ENCODE results near the gene ERBB3. TPM values are rescaled to one million over a fixed set of nuclear protein-coding genes. Genes with fewer than 3 reads are reported as not detected.
"Not testable (repeated sequence)": the region's sequence is repeated elsewhere in the genome, so short reads cannot be mapped to it uniquely, and the experiment has no call there.

Gene ERBB3
- total RNA-seq, 2 donors from 2014 or later = not detected

DNA sequence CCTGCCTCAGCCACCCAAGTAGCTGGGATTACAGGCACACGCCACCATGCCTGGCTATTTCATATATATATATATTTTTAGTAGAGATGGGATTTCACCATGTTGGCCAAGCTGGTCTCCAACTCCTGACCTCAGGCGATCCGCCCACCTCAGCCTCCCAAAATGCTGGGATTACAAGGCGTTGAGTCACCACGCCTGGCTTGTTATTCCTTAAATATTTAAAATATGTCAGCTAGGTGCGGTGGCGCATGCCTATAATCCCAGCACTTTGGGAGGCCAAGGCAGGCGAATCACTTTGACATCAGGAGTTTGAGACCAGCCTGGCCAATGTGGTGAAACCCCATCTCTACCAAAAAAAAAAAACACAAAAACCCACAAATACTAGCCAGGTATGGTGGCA is 20.0 kb upstream of the ERBB3 start:
- H3K27me3 Mint-ChIP-seq; H3K9me3 Mint-ChIP-seq; H3K4me3 Mint-ChIP-seq; H3K36me3 Mint-ChIP-seq; H3K4me1 Mint-ChIP-seq (ENCODE audit: low read depth in 2 of 2); ATAC-seq; DNase-seq (ENCODE audit: low spot score); H3K27ac Mint-ChIP-seq: not testable (repeated sequence)

DNA sequence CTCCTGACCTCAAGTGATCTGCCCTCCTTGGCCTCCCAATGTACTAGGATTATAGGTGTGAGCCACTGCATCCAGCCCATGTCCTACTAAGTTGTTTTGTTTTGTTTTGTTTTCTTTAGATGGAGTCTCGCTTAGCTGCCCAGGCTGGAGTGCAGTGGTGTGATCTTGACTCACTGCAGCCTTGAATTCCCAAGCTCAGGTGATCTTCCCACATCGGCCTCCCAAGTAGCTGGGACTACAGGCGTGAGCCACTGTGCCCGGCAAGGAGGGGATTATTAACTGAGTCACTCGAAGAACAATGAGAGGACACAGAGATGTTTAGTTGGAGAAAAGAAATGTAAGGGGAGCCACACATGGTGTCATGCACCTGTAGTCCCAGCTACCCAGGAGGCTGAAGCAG is 18.0 kb upstream of the ERBB3 start:
- peaks cover 0 to 8% of the 10 kb centered on the region in 2 donors for H3K27me3 Mint-ChIP-seq

DNA sequence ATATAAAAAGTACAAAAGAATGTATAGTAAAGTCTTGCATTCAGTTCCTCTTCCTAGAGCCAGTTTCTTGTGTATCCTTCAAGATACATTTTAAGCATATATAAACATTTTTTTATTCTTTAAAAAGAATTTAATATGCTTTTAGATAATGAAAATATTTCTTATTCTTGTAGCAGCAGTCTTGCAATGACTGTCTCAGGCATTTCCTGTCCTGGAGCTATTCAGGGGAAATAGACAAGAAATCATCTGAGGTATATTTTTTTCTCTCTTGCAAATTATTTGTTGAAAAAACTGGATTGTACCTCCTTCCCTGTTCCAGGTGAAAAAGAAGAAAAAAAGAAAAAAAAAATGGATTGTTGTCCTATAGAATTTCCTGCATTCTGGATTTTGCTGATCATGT is 17.0 kb upstream of the ERBB3 start:
- peaks cover 0 to 8% of the 10 kb centered on the region in 2 donors for H3K27me3 Mint-ChIP-seq

More for the DNA sequence above, 18.0 kb upstream of the ERBB3 start:
- no peak for DNase-seq (ENCODE audit: low spot score)
- no peak overlapping the region for H3K4me3 Mint-ChIP-seq
- H3K4me1 Mint-ChIP-seq (ENCODE audit: low read depth in 2 of 2) = no peaks in the 10 kb centered on the region
- H3K27ac Mint-ChIP-seq = no peak overlapping the region
- no peaks in the 10 kb centered on the region for H3K36me3 Mint-ChIP-seq
- no peak for ATAC-seq
- H3K9me3 Mint-ChIP-seq = no peaks in the 10 kb centered on the region

DNA sequence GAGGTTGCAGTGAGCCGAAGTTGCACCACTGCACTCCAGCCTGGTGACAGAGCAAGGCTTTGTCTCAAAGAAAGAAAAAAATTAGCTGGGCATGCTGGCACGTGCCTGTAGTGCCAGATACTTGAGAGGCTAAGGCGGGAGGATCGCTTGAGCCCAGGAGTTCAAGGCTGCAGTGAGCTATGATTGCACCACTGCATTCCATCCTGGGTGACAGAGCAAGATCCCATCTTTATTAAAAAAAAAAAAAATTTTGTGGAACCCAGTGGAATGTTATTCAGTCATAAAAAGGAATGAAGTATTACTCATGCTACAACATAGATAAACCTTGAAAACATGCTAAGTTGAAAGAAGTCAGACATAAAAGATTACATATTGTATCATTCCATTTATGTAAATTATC is 8.3 kb upstream of the ERBB3 start:
- H3K36me3 Mint-ChIP-seq = no peaks in the 10 kb centered on the region
- no peak overlapping the region for H3K27ac Mint-ChIP-seq

More for the DNA sequence above, 17.0 kb upstream of the ERBB3 start:
- Mint-ChIP-seq H3K9me3 (no peaks in the 10 kb centered on the region), H3K4me1 (ENCODE audit: low read depth in 2 of 2) (no peaks in the 10 kb centered on the region), H3K27ac (no peak overlapping the region), H3K4me3 (no peak overlapping the region), H3K36me3 (no peaks in the 10 kb centered on the region)
- no peak for ATAC-seq
- DNase-seq (ENCODE audit: low spot score) = no peak

DNA sequence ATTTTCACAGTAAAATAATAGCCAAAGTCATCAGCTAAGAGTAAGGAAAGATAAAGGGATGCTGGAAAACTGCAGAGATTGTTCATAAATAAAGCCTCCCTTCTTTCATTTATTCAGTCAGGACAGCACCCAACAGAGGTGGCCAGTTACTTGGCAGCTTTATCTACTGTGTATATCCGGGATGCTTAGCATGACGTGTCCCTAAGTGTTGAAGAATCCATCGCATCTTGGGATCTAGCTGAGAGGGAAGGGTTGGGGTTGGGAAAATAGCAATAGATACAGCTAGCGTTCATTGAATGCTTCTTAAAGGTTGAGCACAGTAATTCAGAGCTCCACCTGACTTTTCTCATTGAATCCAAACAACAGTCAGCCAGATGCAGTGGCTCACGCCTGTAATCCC is 5.6 kb upstream of the ERBB3 start:
- H3K36me3 Mint-ChIP-seq = no peaks in the 10 kb centered on the region
- H3K9me3 Mint-ChIP-seq = no peaks in the 10 kb centered on the region
- ATAC-seq (no peak), DNase-seq (ENCODE audit: low spot score) (no peak)
- peaks cover 0 to 3% of the 10 kb centered on the region in 2 donors for H3K4me1 Mint-ChIP-seq (ENCODE audit: low read depth in 2 of 2)
- no peaks in the 10 kb centered on the region for H3K27me3 Mint-ChIP-seq
- no peak overlapping the region for H3K27ac Mint-ChIP-seq
- H3K4me3 Mint-ChIP-seq = no peak overlapping the region

More for the DNA sequence above, 8.3 kb upstream of the ERBB3 start:
- no peaks in the 10 kb centered on the region for H3K4me1 Mint-ChIP-seq (ENCODE audit: low read depth in 2 of 2)
- H3K4me3 Mint-ChIP-seq = no peak overlapping the region
- H3K27me3 Mint-ChIP-seq = no peaks in the 10 kb centered on the region
- ATAC-seq (no peak), DNase-seq (ENCODE audit: low spot score) (no peak)
- H3K9me3 Mint-ChIP-seq = no peaks in the 10 kb centered on the region

DNA sequence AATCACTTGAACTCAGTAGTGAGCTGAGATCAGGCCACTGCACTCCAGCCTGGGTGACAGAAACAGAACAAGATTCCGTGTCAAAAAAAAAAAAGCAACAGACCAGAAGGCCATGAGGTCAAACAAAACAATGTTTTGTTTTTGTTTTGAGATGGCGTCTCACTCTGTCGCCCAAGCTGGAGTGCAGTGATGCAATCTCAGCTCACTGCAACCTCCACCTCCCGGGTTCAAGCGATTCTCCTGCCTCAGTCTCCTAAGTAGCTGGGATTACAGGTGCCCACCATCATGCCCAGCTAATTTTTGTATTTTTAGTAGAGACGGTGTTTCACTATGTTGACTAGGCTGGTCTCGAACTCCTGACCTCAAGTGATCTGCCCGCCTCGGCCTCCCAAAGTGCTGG is 2.0 kb upstream of the ERBB3 start:
- not testable (repeated sequence) for DNase-seq (ENCODE audit: low spot score); H3K27ac Mint-ChIP-seq; H3K36me3 Mint-ChIP-seq; H3K9me3 Mint-ChIP-seq; ATAC-seq; H3K27me3 Mint-ChIP-seq; H3K4me1 Mint-ChIP-seq (ENCODE audit: low read depth in 2 of 2); H3K4me3 Mint-ChIP-seq

DNA sequence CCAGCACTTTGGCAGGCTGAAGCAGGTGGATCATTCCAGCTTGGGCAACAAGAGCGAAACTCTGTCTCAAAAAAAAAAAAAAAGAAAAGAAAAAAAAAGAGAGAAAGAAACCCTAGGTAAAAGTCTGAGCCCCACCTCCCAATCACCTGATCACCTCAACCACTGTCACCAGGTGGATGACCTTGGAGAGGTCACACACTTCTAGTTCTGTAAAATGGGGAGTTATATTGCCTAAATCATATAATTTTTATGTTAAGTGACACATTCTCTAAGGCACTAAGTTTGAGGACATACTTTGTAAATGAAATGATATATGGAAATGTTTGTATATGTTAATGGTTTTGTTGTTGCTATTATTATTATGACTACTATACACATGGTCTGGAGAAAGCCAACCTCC is 1.5 kb upstream of the ERBB3 start:
- H3K27me3 Mint-ChIP-seq = peaks cover 6 to 7% of the 10 kb centered on the region in 2 donors
- H3K36me3 Mint-ChIP-seq = no peaks in the 10 kb centered on the region
- H3K9me3 Mint-ChIP-seq = no peaks in the 10 kb centered on the region
- DNase-seq (ENCODE audit: low spot score) (no peak), ATAC-seq (no peak)
- peaks cover 0 to 6% of the 10 kb centered on the region in 2 donors for H3K4me1 Mint-ChIP-seq (ENCODE audit: low read depth in 2 of 2)
- no peak overlapping the region for H3K27ac Mint-ChIP-seq
- H3K4me3 Mint-ChIP-seq = peak overlapping the region; percentile 77

DNA sequence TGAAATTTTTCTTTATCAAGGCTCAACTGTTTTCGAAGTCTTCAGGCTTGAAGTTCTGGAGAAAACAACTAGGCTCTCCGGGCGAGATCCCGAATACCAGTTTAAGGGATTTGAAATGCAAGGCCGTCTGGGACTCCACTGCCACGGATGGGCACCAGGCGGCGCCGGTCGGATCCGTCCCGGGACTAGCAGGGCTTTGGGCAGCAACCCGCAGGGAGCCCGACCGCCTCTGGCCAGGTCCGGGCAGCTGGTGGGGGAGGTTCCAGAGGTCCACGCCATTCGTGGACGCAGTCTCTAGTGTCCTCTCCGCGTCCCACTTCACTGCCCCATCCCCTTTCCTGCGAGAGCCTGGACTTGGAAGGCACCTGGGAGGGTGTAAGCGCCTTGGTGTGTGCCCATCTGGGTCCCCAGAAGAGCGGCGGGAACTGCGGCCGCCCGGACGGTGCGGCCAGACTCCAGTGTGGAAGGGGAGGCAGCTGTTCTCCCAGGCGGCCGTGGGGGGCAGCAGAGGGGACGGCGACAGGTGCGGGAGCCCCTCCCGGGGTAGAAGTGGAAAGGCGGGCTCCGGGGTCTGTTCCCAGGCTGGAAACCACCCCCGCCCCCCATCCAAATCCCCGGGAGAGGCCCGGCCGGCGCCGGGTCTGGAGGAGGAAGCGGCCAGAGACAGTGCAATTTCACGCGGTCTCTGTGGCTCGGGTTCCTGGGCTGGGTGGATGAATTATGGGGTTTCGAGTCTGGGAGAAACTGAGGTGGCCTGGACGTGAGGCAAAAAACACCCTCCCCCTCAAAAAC is 838 bp upstream of the ERBB3 start:
- H3K9me3 Mint-ChIP-seq = no peaks in the 10 kb centered on the region
- DNase-seq (ENCODE audit: low spot score) (peak; percentile 71), ATAC-seq (peak; percentile 75 to 78)
- peak overlapping the region; percentile 77 for H3K4me3 Mint-ChIP-seq
- no peaks in the 10 kb centered on the region for H3K36me3 Mint-ChIP-seq
- H3K4me1 Mint-ChIP-seq (ENCODE audit: low read depth in 2 of 2) = peaks cover 0 to 6% of the 10 kb centered on the region in 2 donors
- no peak overlapping the region for H3K27ac Mint-ChIP-seq
- peaks cover 7 to 9% of the 10 kb centered on the region in 2 donors for H3K27me3 Mint-ChIP-seq

DNA sequence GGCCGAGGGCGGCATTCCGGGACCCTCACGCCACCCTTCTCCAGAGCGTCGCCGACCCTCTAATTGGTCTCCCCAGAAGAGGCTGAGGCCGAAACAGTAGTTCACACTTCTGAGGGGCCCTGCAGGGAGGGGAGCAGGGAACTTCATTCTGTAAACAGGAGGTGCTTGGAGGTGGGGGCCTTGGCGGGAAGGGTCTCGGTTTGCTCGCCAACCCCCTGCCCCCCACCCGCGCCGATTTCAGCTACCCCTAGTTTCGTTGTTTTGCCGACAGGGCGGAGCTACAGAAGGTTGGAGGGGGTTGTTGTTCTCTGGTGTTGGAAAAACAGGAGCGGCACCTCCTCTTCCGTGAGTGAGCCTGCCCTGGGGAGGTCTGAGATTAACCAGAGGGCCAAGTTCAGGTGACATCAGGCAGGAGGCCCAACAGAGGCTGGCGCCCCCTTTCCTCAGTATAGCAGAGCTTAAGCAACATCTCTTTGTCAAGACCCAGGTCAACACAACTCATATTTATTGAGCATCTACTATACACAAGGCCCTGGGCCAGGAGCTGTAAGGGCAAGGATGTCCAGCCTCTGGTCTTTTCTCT is 682 bp downstream of the ERBB3 start:
- no peak overlapping the region for H3K27ac Mint-ChIP-seq
- no peak for ATAC-seq
- peak overlapping the region; percentile 62 for H3K4me3 Mint-ChIP-seq
- no peaks in the 10 kb centered on the region for H3K9me3 Mint-ChIP-seq
- no peak for DNase-seq (ENCODE audit: low spot score)
- H3K36me3 Mint-ChIP-seq = no peaks in the 10 kb centered on the region
- peaks cover 7 to 9% of the 10 kb centered on the region in 2 donors for H3K27me3 Mint-ChIP-seq
- H3K4me1 Mint-ChIP-seq (ENCODE audit: low read depth in 2 of 2) = peaks cover 0 to 6% of the 10 kb centered on the region in 2 donors

DNA sequence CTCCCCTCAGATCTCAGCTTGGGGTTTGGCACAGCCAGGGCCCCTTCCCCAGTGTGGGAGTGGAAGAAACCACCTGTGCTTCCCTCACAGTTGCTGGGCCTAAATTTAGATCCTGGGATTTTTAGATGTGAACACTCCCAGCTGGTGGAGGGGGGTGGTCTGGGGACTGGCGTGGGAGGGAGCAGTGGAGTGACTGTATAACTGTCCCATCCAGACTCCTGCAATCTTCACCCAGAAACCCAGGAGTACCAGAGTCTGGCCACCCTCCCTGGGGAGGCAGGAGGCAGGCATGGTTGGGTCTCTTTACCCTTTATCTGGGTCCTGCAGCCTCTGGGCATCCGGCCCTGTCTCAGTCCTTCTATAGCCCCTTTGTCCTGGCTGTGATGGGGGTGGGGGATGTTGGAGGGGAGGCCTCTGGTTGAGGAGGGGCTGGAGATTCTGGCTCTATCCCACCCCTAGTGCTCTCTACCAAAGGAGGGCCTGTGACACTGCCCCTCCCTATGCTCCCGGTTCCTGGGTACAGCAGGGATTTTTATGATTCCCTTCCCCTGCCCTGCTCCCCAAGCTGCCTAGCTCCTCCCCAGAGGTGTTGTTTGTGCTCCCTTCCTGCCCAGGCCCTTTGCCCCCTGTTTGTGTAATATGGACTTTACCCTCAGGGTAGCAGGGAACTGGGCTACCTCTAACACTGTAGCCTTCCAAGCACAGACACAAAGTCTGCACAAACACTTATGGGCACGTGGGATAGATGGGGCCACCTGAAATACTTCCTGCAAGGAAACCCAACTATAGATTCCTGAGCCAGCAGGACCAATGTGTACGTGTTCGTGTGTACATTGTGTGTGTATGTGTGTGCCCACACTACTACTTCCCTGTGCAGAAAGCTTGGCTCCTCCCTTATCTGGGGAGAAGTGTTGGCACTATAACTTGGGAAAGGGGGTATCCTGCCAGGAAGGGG is 1.7 kb downstream of the ERBB3 start:
- Mint-ChIP-seq H3K4me3 (peak overlapping the region; percentile 62), H3K9me3 (no peaks in the 10 kb centered on the region), H3K27me3 (peaks cover 7 to 9% of the 10 kb centered on the region in 2 donors), H3K27ac (no peak overlapping the region), H3K36me3 (no peaks in the 10 kb centered on the region), H3K4me1 (ENCODE audit: low read depth in 2 of 2) (peaks cover 0 to 6% of the 10 kb centered on the region in 2 donors)
- DNase-seq (ENCODE audit: low spot score) (no peak), ATAC-seq (no peak)

DNA sequence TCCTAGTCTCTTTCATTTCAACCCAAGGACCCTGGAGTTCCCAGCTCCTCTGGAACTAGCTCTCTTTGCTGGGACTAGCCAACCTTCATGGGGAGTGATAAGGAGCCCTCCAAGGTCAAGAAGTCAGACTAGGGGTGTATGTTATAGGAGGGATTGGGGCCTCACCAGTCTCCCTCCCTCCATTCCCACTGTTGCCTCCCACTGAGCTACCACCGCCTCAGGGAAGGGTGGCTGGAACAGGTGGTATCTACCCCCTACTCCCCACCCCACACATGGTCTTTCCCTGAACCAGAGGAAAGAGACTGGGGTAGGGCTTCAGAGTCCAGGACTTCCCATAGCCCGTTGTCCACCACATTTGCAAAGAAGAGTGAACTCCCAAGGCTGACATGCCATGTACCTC is 2.4 kb downstream of the ERBB3 start:
- Mint-ChIP-seq H3K9me3 (no peaks in the 10 kb centered on the region), H3K27me3 (peaks cover 7 to 9% of the 10 kb centered on the region in 2 donors), H3K36me3 (no peaks in the 10 kb centered on the region), H3K4me3 (no peak overlapping the region), H3K4me1 (ENCODE audit: low read depth in 2 of 2) (peaks cover 0 to 6% of the 10 kb centered on the region in 2 donors), H3K27ac (no peak overlapping the region)
- ATAC-seq (no peak), DNase-seq (ENCODE audit: low spot score) (no peak)

DNA sequence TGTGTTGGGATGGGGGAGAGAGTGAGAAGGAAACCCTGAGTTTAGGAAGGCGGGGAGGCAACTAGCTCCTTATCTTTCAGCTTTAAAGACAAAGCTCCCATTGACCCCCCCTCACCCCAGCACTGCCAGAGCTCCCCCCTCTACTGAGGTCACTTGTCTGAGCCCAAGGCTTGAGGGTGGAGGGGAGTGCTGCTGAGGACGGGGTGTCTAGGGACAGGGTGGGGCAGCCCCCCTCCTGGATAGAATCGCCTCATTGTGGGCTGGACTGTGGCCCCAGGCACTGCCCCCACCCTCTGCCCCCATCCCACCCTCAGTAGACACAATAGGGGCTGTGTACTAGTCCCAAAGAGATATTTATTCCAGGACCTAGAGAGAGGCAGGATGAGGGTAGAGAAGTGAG is 3.0 kb downstream of the ERBB3 start:
- Mint-ChIP-seq H3K4me3 (no peak overlapping the region), H3K36me3 (no peaks in the 10 kb centered on the region), H3K9me3 (no peaks in the 10 kb centered on the region), H3K27me3 (peaks cover 7 to 9% of the 10 kb centered on the region in 2 donors), H3K4me1 (ENCODE audit: low read depth in 2 of 2) (peaks cover 0 to 6% of the 10 kb centered on the region in 2 donors), H3K27ac (no peak overlapping the region)
- ATAC-seq = no peak
- no peak for DNase-seq (ENCODE audit: low spot score)

DNA sequence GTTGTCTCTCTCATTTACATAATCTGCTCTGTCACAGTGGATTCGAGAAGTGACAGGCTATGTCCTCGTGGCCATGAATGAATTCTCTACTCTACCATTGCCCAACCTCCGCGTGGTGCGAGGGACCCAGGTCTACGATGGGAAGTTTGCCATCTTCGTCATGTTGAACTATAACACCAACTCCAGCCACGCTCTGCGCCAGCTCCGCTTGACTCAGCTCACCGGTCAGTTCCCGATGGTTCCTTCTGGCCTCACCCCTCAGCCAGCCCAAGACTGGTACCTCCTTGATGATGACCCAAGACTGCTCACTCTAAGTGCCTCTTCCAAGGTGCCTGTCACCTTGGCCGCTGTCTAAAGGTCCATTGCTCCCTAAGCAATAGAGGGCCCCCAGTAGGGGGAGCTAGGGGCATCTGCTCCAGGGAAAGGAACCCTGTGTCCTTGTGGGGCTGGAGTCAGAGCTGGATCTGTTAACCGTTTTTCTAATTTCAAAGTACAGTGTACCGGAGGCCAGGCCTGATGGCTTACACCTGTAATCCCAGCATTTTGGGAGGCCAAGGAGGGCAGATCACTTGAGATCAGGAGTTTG is 5.1 kb downstream of the ERBB3 start:
- Mint-ChIP-seq H3K4me3 (no peak overlapping the region), H3K9me3 (no peaks in the 10 kb centered on the region), H3K36me3 (no peaks in the 10 kb centered on the region), H3K27me3 (peaks cover 7 to 9% of the 10 kb centered on the region in 2 donors), H3K27ac (no peak overlapping the region), H3K4me1 (ENCODE audit: low read depth in 2 of 2) (peaks cover 0 to under 1% of the 10 kb centered on the region in 2 donors)
- DNase-seq (ENCODE audit: low spot score) (no peak), ATAC-seq (peak in 1 of 2 donors; percentile 6)

All from natural killer cell treated with Interleukin-12 subunit alpha and Interleukin-12 subunit beta and Interleukin-15 and Interleukin-18, amount 100 ng/mL, for 72 hours (primary cell).